Raji (cell line): Measurements from ENCODE around the gene SORCS2.

Source experiments
- POLR2A ChIP-seq: IDR thresholded peaks from 2 replicates; pipeline ENCODE4 v1.6.1; 2011; ENCODE audit warnings: low read depth, low read length, control low read depth; ENCODE audit not compliant: insufficient read depth

Gene SORCS2

DNA sequence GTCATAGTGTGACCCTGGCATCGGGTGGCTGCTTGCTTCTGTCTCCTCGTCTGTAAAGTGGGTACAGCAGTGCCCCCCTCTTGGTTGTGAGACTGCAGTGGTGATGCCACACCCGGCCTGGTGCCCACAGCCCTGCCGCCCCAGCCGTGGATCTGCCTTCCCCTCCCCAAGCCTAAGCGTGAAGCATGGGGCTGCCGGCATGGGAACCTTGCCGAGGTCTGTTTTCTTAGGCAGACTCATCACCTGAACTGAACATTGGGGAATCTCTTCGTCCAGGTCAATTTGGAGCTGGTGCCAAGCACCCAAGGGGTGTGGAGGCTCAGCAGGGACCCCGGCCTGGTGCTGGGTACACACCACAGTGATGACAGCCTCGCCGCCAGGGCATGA lies 134.0 kb downstream of the SORCS2 start:
- TF ChIP-seq POLR2A = no peak

GRCh38 chr4:7326693-7327340 lies 134.5 kb downstream of the SORCS2 start:
- TF ChIP-seq POLR2A = no peak

- TF ChIP-seq POLR2A = no peak
Measured at GRCh38 chr4:7327341-7327885, 135.1 kb downstream of the SORCS2 start.

GRCh38 chr4:7328162-7328912 lies 136.0 kb downstream of the SORCS2 start:
- no peak for TF ChIP-seq POLR2A

DNA sequence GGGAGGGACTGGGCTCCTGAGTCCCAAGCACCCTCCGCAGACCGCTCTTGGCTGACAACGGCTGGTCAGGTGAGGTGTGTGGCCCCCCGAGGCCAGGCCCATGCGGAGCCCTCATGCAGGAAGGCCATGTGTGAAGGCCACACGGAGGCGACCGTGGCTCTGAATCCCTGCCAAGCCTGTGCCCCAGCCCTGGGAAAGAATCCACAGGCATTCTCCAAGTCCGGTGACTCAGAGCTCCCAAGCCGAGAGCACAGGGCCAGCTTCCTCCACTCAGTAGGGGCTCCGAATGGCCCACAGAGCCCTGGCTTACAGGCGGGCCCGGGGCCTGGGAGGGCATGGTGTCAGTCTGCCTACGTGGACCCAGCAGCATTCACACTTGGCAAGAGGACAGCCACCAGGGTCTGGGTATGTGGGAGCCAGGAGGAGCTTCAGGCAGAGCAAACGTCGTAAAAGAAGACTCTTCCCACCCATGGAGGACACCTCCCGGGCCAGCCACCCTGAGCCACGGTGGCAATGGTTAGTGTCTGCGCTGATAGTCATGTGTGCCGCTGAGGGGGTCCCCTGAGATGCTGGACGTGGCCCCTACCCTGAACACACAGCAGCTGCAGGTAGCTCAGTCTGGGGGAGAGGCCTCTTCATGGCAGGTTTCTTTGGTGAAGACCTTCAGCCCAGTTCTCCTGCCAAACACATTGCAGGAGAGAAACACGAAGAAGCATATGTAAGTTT lies 136.7 kb downstream of the SORCS2 start:
- no peak for TF ChIP-seq POLR2A

- TF ChIP-seq POLR2A = no peak
Measured at GRCh38 chr4:7330031-7330596, 137.8 kb downstream of the SORCS2 start.

- no peak for TF ChIP-seq POLR2A
Measured at GRCh38 chr4:7330811-7331681, 138.7 kb downstream of the SORCS2 start.

- no peak for TF ChIP-seq POLR2A
Measured at GRCh38 chr4:7331682-7332000, 139.3 kb downstream of the SORCS2 start.

DNA sequence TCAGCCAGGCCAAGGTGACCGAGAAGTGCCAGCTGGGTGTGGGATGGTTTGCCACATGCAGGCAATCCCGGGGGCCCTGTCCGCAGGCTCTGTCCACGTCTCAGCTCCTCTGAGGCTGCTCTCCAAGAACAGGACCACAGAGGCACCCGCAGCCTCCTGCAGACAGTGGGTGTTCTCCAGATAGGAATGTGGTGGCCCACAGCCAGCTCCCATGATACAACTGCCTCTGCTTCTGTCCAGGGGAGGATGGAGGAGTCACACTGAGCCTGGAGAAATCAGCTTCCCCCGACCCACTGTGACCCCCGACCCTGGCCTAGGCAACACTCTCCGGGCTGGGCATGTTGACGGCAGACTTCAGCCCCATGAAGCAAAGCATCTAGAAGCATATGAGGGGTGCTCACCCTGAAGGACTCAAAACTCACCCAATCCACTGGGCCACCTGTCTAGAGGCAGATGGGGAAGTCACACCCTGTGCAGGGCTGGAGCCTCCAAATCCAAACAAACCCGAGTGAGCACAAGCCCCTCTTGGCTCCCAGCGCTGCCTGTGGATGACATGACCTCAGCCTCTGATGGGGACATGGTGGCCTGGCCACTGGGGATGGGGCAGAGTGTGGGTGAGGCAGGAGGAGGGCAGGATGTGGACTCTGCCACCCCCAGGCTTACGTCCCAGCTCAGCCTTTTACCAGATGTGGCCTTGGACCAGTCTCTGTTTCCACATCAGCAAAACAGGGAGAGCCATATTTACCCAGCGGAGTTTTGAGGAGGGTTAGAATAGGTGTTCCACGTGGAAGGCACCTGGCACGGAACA lies 140.1 kb downstream of the SORCS2 start:
- no peak for TF ChIP-seq POLR2A

DNA sequence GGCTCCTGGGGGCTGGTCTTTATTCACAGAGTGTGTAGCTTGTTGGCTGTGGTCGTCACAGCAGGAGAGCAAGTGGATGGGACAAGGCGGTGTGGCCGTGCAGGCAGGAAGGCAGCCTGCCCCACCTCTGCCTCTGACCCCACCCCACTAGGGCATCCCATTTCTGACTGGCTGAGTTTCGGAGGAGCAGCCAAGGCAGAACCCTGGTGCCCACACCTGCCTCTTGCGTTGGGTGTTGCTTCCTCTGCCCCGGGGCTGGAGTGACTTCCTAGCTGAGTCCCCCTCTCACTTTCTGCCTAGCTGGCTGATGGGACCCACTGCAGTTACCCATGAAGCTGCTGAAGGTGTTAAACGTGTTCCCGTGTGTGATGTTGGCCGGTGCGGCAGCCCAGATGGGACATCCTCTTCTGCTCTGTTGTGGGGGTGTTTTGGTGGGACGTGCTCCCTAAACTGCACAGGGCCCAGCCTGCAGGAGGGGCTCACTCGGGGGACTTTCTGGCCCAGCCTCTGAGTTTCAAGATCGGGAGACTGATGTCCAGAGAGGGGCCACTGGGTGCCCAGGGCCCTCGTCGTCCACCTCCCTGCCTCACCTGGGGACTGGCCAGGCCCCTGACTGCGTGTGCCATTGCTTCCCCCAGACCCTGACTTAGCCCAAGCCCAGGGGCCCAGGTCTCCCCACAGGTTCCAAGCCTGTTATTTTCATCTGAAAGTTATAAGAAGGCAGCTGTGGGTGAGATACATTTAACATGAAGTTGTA lies 140.9 kb downstream of the SORCS2 start:
- TF ChIP-seq POLR2A = no peak

DNA sequence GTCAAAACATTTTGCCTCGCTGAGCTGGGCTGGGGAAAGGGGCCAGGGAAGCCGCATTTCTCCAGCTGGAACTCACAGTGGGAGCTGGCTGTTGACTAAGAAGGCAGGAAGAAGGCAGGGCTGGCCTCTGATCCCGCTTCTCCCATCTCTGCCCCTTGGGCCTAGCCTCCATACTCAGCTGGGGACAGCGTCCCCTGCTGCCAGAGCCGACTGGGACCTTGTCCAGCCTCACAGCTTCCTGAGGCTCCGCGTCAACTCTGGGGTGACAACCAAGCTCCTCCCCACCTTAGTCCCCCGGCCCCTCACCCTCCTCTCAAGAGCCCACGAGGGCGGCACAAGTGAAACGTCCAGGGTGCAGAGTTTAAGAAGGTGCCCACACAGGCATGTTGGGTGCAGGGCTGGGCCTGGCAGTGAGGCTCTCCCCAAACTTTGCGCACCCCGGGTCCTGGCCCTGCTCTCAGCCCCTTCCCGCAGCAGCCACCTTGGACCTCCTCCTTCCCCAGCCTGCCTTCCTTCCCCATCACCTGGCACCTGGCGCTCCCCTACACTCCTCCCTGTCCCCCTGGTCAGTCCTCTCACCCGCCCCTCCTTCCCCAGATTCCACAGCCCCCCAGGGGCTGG lies 141.6 kb downstream of the SORCS2 start:
- TF ChIP-seq POLR2A = no peak

DNA sequence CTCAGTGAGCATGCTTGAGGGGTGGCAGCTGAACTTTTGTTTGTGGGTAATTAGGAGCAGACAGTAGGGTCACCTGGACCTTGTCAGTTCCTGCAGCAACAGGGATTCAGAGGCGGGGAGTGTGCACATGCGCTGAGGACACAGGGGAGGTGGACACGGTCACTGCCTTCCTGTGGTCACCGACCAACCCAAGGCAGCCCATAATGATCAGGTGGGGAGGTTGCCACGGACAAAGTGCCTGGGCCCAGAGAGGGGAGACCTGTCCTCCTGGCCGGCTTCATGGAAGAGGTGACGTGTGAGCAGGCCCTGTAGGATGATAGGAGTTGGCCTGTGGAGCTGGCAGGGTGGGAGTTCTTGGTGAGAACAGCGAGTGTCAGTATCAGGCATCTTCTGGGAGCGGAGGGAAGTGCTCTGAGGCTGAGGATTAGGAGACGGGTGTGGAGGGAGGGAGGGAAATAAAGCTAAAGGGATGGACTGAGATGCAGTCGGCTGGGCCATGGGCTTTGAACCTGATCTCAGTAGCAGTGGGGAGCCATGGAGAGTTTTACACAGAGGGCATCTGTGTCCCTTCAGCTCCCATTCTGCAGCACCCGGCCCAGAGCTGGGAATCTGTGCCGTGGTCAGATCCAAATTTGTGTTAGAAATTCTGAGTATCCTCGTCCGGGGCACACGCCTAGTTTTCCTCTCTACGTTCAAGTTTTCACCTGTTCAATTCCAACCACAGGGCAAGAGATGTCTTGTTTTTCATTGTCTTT lies 142.4 kb downstream of the SORCS2 start:
- TF ChIP-seq POLR2A = no peak

GRCh38 chr4:7335344-7336066 lies 143.2 kb downstream of the SORCS2 start:
- TF ChIP-seq POLR2A = no peak
